Neuron (in vitro differentiated cells): ENCODE measurements around the gene NAB2.
A peak's percentile ranks its signal among the peaks of the same experiment; 100 is the strongest.

Experiments
- H2AFZ ChIP-seq: one replicate; pipeline ENCODE4 v1.6.1; 2013; ENCODE audit warnings: low read depth, mild to moderate bottlenecking, inconsistent platforms, low read length, moderate library complexity
- H3K27me3 ChIP-seq: one replicate; pipeline ENCODE4 v1.6.1; 2013; ENCODE audit warnings: low read length; ENCODE audit not compliant: insufficient read depth
- H3K36me3 ChIP-seq: one replicate; pipeline ENCODE4 v1.6.1; 2013; ENCODE audit warnings: low read length; ENCODE audit not compliant: insufficient read depth
- H3K4me1 ChIP-seq: one replicate; pipeline ENCODE4 v1.6.1; 2013; ENCODE audit warnings: low read length; ENCODE audit not compliant: insufficient read depth
- H3K4me3 ChIP-seq: 2 replicates; pipeline ENCODE4 v1.5.1; 2013; ENCODE audit warnings: mild to moderate bottlenecking, low read length, moderate library complexity
- H3K9me3 ChIP-seq: one replicate; pipeline ENCODE4 v1.6.1; 2013; ENCODE audit warnings: low read length

Gene NAB2

GRCh38 chr12:57079821-57080220 is 9.1 kb upstream of the NAB2 start:
- H3K4me1 ChIP-seq, result peaks cover 4% of the 10 kb centered on the region
- H3K4me3 ChIP-seq, result no peak overlapping the region
- H3K36me3 ChIP-seq, result no peaks in the 10 kb centered on the region
- H2AFZ ChIP-seq, result no peak overlapping the region
- H3K9me3 ChIP-seq, result no peaks in the 10 kb centered on the region
- H3K27me3 ChIP-seq, result no peaks in the 10 kb centered on the region

- H2AFZ ChIP-seq, result no peak overlapping the region
- no peaks in the 10 kb centered on the region for H3K27me3 ChIP-seq
- H3K9me3 ChIP-seq, result no peaks in the 10 kb centered on the region
- H3K4me1 ChIP-seq, result peaks cover 6% of the 10 kb centered on the region
- no peak overlapping the region for H3K4me3 ChIP-seq
- no peaks in the 10 kb centered on the region for H3K36me3 ChIP-seq
Observed at GRCh38 chr12:57080855-57081254, 8.1 kb upstream of the NAB2 start.

GRCh38 chr12:57085999-57086492 is 2.9 kb upstream of the NAB2 start:
- peak overlapping the region; percentile 65 for H3K4me3 ChIP-seq
- H2AFZ ChIP-seq, result peak overlapping the region; percentile 35
- H3K9me3 ChIP-seq, result no peaks in the 10 kb centered on the region
- H3K27me3 ChIP-seq, result no peaks in the 10 kb centered on the region
- peaks cover 2% of the 10 kb centered on the region for H3K36me3 ChIP-seq
- peaks cover 26% of the 10 kb centered on the region for H3K4me1 ChIP-seq

- Histone ChIP-seq H3K36me3 (peaks cover 7% of the 10 kb centered on the region), H3K4me1 (peaks cover 28% of the 10 kb centered on the region), H3K9me3 (no peaks in the 10 kb centered on the region), H2AFZ (peak overlapping the region; percentile 35), H3K4me3 (peak overlapping the region; percentile 65), H3K27me3 (no peaks in the 10 kb centered on the region)
Observed at GRCh38 chr12:57086493-57087009, 2.4 kb upstream of the NAB2 start.

GRCh38 chr12:57087010-57087690 is 1.8 kb upstream of the NAB2 start:
- Histone ChIP-seq H3K4me1 (peaks cover 28% of the 10 kb centered on the region), H2AFZ (peak overlapping the region; percentile 35), H3K4me3 (peak overlapping the region; percentile 65), H3K27me3 (no peaks in the 10 kb centered on the region), H3K36me3 (peaks cover 13% of the 10 kb centered on the region), H3K9me3 (no peaks in the 10 kb centered on the region)

- no peaks in the 10 kb centered on the region for H3K9me3 ChIP-seq
- H3K36me3 ChIP-seq, result peaks cover 20% of the 10 kb centered on the region
- no peaks in the 10 kb centered on the region for H3K27me3 ChIP-seq
- H3K4me3 ChIP-seq, result peak overlapping the region; percentile 65
- peaks cover 33% of the 10 kb centered on the region for H3K4me1 ChIP-seq
- H2AFZ ChIP-seq, result peak overlapping the region; percentile 18
Observed at GRCh38 chr12:57087691-57088353, 1.1 kb upstream of the NAB2 start.

- Histone ChIP-seq H3K27me3 (no peaks in the 10 kb centered on the region), H3K4me3 (peak overlapping the region; percentile 91), H3K4me1 (peaks cover 47% of the 10 kb centered on the region), H3K36me3 (peaks cover 23% of the 10 kb centered on the region), H2AFZ (peak overlapping the region; percentile 18), H3K9me3 (no peaks in the 10 kb centered on the region)
Observed at GRCh38 chr12:57089271-57090245, 644 bp downstream of the NAB2 start.

GRCh38 chr12:57090490-57090889 is 1.6 kb downstream of the NAB2 start:
- Histone ChIP-seq H3K27me3 (no peaks in the 10 kb centered on the region), H3K36me3 (peaks cover 33% of the 10 kb centered on the region), H3K4me1 (peaks cover 52% of the 10 kb centered on the region), H3K4me3 (peak overlapping the region; percentile 91), H2AFZ (no peak overlapping the region), H3K9me3 (no peaks in the 10 kb centered on the region)

GRCh38 chr12:57090924-57091637 is 2.2 kb downstream of the NAB2 start:
- H3K4me1 ChIP-seq, result peaks cover 48% of the 10 kb centered on the region
- peak overlapping the region; percentile 91 for H3K4me3 ChIP-seq
- H3K9me3 ChIP-seq, result no peaks in the 10 kb centered on the region
- no peak overlapping the region for H2AFZ ChIP-seq
- no peaks in the 10 kb centered on the region for H3K27me3 ChIP-seq
- peaks cover 39% of the 10 kb centered on the region for H3K36me3 ChIP-seq

- Histone ChIP-seq H2AFZ (no peak overlapping the region), H3K9me3 (no peaks in the 10 kb centered on the region), H3K27me3 (no peaks in the 10 kb centered on the region), H3K4me1 (peaks cover 43% of the 10 kb centered on the region), H3K4me3 (no peak overlapping the region), H3K36me3 (peaks cover 46% of the 10 kb centered on the region)
Observed at GRCh38 chr12:57091638-57092528, 3.0 kb downstream of the NAB2 start.

- Histone ChIP-seq H3K4me3 (no peak overlapping the region), H3K9me3 (no peaks in the 10 kb centered on the region), H3K27me3 (no peaks in the 10 kb centered on the region), H3K36me3 (peaks cover 47% of the 10 kb centered on the region), H3K4me1 (peaks cover 41% of the 10 kb centered on the region), H2AFZ (no peak overlapping the region)
Observed at GRCh38 chr12:57092529-57092862, 3.6 kb downstream of the NAB2 start.
